CD4-positive, alpha-beta T cell treated with Interferon gamma for 1 hour (primary cell): ENCODE measurements around the gene SLC38A10.

Experiments used
- DNase-seq: peaks from one replicate; pipeline ENCODE4 v3.0.0-alpha.2; 2020

Gene SLC38A10

GRCh38 chr17:81200201-81200600 lies 94.9 kb downstream of the SLC38A10 start:
- DNase-seq: no peak

GRCh38 chr17:81199482-81199830 lies 95.7 kb downstream of the SLC38A10 start:
- DNase-seq: no peak

DNA sequence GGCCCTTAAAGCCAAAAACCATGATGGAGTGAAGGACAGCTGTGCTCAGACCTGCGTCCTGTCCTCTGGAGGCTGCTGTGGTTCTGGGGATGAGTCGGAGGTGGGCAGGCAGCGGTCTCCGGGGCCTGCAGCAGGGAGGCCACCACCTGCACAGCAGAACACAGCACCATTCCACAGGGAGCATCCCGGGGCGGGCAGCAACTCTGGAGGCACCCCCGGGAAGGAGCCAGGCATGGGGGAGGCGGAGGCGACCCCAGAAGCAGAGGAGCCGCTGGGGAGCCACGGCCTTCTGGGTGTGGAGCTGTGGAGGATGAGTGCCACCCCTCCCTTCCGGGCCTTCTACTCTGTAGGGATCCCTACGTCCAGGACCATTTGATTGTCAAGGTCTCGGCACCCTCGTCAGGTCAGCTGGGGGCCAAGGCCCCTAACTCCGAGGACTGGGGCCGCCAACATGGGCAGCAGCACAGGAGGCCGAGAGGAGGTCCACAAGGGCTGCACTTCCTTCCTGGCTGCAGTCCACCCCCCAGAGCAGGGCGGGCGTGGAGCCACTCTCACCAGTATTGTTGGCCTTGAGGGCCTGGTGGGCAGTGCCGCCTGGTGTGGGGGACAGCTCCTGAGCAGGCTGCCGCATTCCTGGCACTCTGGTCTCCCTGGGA lies 96.2 kb downstream of the SLC38A10 start:
- DNase-seq: no peak

DNA sequence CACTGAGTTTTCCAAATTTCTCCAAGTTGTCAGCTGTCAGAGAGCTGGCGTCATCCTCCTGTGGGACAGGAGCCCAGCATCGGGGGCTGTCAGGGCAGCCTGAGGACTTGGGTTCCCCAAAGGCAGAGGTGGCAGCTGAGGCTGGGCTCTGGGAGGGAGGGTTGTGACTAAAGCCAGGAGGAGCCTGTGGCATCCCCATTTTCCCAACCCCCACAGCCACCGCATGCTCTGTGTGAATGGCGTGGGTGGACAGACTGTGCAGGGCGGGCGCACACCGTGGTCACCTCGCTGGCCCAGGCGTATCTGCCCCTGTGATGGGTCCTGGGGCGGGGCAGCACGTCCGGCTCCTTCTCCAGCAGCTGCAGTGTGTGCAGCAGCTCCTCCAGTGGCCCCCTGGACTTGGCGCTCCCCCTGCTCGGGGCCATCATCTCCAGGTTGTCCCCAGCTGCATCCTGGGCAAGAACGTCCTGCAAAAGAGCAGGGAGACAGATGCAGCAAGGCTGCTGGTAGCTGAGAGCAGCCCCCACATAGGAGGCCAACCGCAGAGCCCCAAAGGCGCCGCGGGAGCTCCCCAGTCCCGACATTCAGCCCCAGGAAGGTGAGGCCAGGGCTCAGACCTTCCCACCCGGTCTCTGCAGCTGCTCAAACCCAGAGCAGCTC lies 97.1 kb downstream of the SLC38A10 start:
- no peak for DNase-seq

- DNase-seq: no peak
Measured at GRCh38 chr17:81197409-81197795, 97.7 kb downstream of the SLC38A10 start.

- DNase-seq: no peak
Measured at GRCh38 chr17:81196505-81197408, 98.3 kb downstream of the SLC38A10 start.

GRCh38 chr17:81195941-81196495 lies 99.1 kb downstream of the SLC38A10 start:
- DNase-seq: no peak
